GM12873 (cell line): ENCODE results near the gene CISTR.
A peak's percentile ranks its signal among the peaks of the same experiment; 100 is the strongest.

Experiments
- TF ChIP-seq, protein P1 (sequence below): IDR thresholded peaks from 2 replicates; pipeline ENCODE4 v1.5.1; 2012; ENCODE audit warnings: low read depth, mild to moderate bottlenecking, moderate library complexity, low read length, control low read depth; ENCODE audit not compliant: insufficient read depth; ENCODE audit errors: missing control alignments

Gene CISTR

DNA sequence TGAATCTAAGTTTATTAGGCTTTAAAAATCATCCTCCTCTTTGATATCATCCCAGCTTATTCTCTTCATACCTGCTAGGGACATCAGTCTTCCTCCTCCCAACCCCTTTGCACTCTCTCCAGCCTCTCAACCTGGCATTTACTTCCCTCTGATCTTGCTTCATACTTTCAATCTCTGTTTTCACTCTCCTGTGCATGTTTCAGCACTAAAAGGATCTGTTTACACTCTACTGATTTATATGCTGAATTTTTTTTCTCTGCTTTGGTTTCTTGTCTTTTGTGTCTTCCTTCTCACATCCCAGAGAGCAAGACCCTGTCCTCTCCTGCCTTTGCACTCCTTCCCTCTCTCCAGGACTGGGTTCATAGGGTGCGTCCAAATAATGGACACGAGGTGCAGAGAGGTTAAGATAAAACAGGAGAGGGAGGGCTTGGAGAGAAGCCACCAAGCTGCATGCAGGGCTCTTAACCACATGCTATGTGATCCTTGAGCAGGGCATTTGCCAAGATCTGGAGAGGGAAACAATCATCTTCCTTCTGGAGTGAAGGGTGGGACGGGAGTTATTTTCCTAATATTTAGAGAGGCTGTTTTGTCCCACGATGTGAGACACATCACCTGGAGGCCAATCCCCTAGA is 3.0 kb upstream of the CISTR start:
- TF ChIP-seq, protein P1, sequence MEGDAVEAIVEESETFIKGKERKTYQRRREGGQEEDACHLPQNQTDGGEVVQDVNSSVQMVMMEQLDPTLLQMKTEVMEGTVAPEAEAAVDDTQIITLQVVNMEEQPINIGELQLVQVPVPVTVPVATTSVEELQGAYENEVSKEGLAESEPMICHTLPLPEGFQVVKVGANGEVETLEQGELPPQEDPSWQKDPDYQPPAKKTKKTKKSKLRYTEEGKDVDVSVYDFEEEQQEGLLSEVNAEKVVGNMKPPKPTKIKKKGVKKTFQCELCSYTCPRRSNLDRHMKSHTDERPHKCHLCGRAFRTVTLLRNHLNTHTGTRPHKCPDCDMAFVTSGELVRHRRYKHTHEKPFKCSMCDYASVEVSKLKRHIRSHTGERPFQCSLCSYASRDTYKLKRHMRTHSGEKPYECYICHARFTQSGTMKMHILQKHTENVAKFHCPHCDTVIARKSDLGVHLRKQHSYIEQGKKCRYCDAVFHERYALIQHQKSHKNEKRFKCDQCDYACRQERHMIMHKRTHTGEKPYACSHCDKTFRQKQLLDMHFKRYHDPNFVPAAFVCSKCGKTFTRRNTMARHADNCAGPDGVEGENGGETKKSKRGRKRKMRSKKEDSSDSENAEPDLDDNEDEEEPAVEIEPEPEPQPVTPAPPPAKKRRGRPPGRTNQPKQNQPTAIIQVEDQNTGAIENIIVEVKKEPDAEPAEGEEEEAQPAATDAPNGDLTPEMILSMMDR = no peak

GRCh38 chr12:53754188-53754585 is 2.4 kb upstream of the CISTR start:
- TF ChIP-seq, protein P1 = no peak

DNA sequence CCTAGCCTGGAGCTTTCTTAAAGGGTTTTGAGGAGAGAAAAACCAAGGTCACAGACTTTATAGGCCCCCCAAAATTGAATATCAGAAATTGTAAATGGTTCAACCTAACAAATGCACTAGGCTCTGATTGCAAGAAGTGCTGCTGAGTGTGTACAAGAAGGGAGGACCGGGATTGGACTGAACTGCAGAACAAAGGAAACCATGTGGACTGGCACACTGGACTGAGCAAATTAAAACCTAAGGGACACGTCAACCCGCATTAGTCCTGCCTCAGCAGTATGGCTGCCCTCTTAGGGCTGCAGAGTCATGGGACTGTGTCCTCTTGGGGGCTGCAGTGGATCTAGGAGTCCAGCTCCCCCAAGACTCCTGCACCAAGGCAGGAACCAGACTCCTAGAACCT is 842 bp upstream of the CISTR start:
- TF ChIP-seq, protein P1 = no peak

- TF ChIP-seq, protein P1 = no peak
Observed at GRCh38 chr12:53752192-53752601, 418 bp upstream of the CISTR start.

DNA sequence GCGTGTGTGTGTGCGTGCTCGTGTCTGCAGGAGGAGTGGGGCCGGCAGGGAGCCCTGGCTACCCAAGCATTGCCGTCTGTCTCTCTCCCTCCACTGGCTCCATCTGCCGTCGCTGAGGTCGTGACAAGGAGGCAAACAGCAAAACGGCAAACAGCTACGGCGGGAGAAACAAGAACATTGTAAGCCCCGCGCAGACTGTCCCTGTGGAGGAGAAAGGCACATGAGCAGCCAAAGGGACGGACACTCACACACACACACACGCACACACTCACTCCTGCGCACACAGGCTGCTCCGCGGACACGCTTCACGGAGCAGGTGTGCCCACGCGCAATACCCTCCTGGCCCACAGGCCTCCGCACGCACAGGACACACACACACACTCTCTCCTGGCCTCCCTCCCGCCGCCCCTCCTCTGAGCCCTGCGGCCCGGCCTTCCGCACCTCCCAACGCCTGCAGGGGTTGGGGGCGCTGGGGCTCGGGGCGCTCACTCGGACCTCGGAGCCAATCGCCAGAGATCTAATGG is 905 bp downstream of the CISTR start:
- TF ChIP-seq, protein P1 = peak; percentile 1

GRCh38 chr12:53749986-53750811 is 1.6 kb downstream of the CISTR start:
- TF ChIP-seq, protein P1 = no peak

GRCh38 chr12:53748072-53748840 is 3.5 kb downstream of the CISTR start:
- TF ChIP-seq, protein P1 = no peak
